ENCODE measurements around the gene KRTAP10-3.
"Not testable (repeated sequence)": the region's sequence is repeated elsewhere in the genome, so short reads cannot be mapped to it uniquely, and the experiment has no call there.

Gene KRTAP10-3

GRCh38 chr21:44590311-44590721, 31.7 kb upstream of the KRTAP10-3 start:
- DNase-seq (ENCODE audit: low spot score), result no peak

GRCh38 chr21:44589586-44590305, 31.2 kb upstream of the KRTAP10-3 start:
- DNase-seq (ENCODE audit: low spot score), result no peak

GRCh38 chr21:44589094-44589493, 30.5 kb upstream of the KRTAP10-3 start:
- DNase-seq (ENCODE audit: low spot score), result no peak

- no peak for DNase-seq (ENCODE audit: low spot score)
These were observed 27.3 kb upstream of the KRTAP10-3 start for GRCh38 chr21:44585892-44586291.

- DNase-seq (ENCODE audit: low spot score), result no peak
These were observed 25.2 kb upstream of the KRTAP10-3 start for GRCh38 chr21:44583800-44584147.

- DNase-seq (ENCODE audit: low spot score), result no peak
These were observed 24.6 kb upstream of the KRTAP10-3 start for GRCh38 chr21:44583089-44583799.

- no peak for DNase-seq (ENCODE audit: low spot score)
These were observed 23.5 kb upstream of the KRTAP10-3 start for GRCh38 chr21:44582055-44582454.

- DNase-seq (ENCODE audit: low spot score), result no peak
These were observed 22.6 kb upstream of the KRTAP10-3 start for GRCh38 chr21:44581158-44581557.

GRCh38 chr21:44580231-44580821, 21.7 kb upstream of the KRTAP10-3 start, which contains the start of gene KRTAP10-5:
Gene KRTAP10-5, minus strand, starts transcription at chr21:44580604. Its CDS starts 26 bp downstream, at chr21:44580578.
- DNase-seq (ENCODE audit: low spot score), result not testable (repeated sequence)

GRCh38 chr21:44579833-44580144, 21.2 kb upstream of the KRTAP10-3 start:
- no peak for DNase-seq (ENCODE audit: low spot score)

- no peak for DNase-seq (ENCODE audit: low spot score)
These were observed 20.6 kb upstream of the KRTAP10-3 start for GRCh38 chr21:44579056-44579832.

GRCh38 chr21:44578371-44579055, 19.9 kb upstream of the KRTAP10-3 start:
- DNase-seq (ENCODE audit: low spot score), result no peak

GRCh38 chr21:44576025-44576420, 17.4 kb upstream of the KRTAP10-3 start:
- DNase-seq (ENCODE audit: low spot score), result no peak

GRCh38 chr21:44575307-44576024, 16.9 kb upstream of the KRTAP10-3 start:
- no peak for DNase-seq (ENCODE audit: low spot score)

GRCh38 chr21:44574457-44575306, 16.1 kb upstream of the KRTAP10-3 start:
- DNase-seq (ENCODE audit: low spot score), result no peak

GRCh38 chr21:44573630-44574456, 15.2 kb upstream of the KRTAP10-3 start, which contains the start of gene KRTAP10-4:
Gene KRTAP10-4, plus strand, starts transcription at chr21:44573729. Its CDS starts 30 bp downstream, at chr21:44573759.
- DNase-seq (ENCODE audit: low spot score), result not testable (repeated sequence)

- peak; percentile 30 for DNase-seq (ENCODE audit: low spot score)
These were observed 14.5 kb upstream of the KRTAP10-3 start for GRCh38 chr21:44572959-44573583.

GRCh38 chr21:44571844-44572782, 13.5 kb upstream of the KRTAP10-3 start:
- DNase-seq (ENCODE audit: low spot score), result no peak

Data from kidney tubule cell (primary cell).